Stimulated activated CD8-positive, alpha-beta memory T cell treated with anti-CD3 and anti-CD28 coated beads, Interleukin-12 subunit alpha, Interleukin-12 subunit beta, amount 100 ng/mL, for 24 hours (primary cell): Measurements from ENCODE around the gene C20orf173.
"Not testable (repeated sequence)": the region's sequence is repeated elsewhere in the genome, so short reads cannot be mapped to it uniquely, and the experiment has no call there.

ENCODE experiments used
- DNase-seq: peaks from one replicate; pipeline ENCODE4 v3.0.0-alpha.2; 2020; ENCODE audit errors: extremely low read depth

C20orf173 gene

DNA sequence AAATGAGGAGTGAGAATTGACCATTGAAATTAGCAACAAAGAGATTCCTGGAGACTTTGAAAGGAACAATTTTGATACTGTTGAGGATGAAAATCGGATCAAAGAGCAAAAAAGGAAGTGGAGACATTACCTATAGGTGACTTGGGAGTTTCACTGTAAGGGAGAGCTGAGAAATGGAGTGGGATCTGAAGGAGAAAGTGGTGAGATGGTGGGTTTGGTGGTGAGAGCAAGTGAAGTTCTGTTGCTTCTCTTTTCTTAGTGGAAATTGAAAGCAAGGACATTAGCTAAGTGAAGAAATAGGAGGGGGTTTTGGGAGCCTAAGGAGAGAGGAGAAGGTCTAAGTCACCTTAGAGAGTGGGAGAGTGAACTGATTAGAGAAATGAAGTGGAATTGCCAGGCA, 16.7 kb upstream of the C20orf173 start:
- no peak for DNase-seq

- DNase-seq = not testable (repeated sequence)
Measured at GRCh38 chr20:35544941-35545340, 15.5 kb upstream of the C20orf173 start.

GRCh38 chr20:35544436-35544835, 15.0 kb upstream of the C20orf173 start:
- DNase-seq = no peak

DNA sequence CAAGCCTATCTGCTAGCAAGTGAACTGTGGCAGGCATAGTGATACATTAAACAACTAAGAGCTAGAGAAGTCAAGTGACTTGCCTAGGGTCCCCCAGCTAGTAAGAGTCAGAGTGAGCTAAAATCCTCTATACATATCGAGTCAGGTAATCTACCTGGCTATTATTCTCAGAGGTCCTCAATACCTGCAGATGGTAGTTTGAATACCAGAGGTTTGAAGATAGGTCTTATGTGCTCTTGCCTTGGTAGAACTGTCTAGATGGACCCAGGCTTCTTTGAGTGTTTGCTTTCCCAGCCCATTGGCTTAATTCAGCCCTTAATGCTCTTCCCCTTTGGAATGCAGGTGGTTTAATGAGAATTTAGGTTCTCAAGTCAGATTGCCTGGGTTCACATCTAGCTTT, 13.5 kb upstream of the C20orf173 start:
- no peak for DNase-seq

- DNase-seq = peak; percentile 93
Measured at GRCh38 chr20:35541783-35542662, 12.6 kb upstream of the C20orf173 start, which contains the start of gene ERGIC3. Gene ERGIC3 (plus strand): TSS chr20:35542078. CDS start chr20:35542098, 20 bp downstream.

DNA sequence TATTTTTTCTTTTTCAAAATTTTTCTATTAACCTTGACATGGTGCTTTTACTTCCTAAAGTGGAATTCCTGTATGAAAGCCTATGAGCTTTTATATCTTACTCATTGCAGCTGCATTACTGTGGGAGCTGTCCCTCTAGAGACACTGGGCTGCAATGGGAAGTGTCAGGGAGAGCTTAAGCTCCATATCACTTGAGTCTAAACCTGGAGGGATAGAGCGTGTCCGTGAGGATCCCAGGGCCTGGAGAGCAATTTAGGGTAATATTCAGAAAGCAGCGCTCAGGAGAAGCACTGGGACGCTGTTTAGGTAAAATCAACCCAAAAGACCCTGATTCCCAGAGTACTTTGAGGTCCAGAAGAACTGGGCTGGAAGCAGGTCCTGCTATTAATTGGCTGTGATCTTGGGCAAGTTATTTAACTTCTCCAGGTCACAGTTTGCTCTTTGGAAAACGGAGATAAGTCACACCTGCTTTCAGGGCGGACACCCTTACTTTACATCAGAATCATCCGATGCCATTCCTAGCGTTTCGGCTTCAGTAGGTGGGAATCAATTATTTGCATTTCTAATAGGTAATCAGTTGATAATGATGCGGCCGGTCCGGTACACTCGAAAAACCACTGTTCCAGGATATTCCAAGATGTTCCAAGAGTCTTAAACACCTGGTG, 11.8 kb upstream of the C20orf173 start:
- DNase-seq = no peak

DNA sequence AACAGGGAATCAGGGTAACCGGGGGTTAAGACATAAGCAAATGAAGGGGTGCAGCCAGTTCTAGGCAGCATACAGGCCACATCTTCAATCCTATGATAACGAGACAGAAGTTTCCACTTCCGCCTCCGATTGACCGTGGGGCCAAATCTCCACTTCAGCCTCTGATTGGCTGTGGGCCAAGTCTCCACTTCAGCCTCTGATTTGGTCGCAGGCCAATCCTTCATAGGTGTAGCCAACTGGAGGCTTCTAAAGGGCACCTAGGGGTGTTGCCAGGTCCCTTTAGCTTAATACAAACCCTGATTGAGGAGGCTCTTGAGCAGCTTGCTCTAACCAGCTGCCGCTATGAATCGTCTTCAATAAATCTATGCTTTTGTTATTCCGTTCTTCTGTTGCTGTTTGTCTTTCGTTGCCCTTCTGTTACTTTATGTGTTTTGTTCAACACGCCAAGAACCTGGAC, 10.3 kb upstream of the C20orf173 start:
- DNase-seq = no peak

- DNase-seq = no peak
Measured at GRCh38 chr20:35527122-35527769, 2.2 kb downstream of the C20orf173 start.

GRCh38 chr20:35525639-35526038, 3.8 kb downstream of the C20orf173 start:
- DNase-seq = no peak

DNA sequence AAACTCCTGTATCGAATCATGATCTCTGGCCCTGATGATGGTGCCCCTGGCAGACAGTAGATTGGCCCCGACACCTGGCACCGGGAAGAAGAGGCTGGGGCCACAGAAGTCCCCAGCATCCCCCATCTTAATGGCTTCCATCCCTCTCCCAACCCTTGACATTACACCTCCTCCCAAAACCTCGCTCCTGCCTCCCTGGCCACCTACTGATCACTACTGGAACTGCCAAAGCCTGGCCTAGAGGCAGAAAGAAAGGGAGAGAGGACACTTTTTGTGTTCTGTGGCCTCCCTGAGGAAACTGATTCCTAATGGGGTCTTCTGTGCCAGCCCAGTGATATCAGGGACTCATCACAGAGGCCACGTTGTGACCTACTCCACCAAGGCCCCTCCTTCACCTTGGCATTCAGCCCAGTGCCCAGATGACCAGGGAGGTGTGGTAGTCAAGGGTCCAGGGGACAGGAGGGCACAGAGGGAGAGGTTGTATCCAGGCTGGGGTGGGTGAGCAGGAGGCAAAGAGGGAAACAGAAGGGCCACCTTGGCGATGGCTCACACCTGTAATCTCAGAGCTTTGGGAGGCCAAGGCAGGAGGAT, 6.1 kb downstream of the C20orf173 start:
- DNase-seq = no peak

GRCh38 chr20:35518955-35519354, 10.5 kb downstream of the C20orf173 start:
- DNase-seq = no peak

DNA sequence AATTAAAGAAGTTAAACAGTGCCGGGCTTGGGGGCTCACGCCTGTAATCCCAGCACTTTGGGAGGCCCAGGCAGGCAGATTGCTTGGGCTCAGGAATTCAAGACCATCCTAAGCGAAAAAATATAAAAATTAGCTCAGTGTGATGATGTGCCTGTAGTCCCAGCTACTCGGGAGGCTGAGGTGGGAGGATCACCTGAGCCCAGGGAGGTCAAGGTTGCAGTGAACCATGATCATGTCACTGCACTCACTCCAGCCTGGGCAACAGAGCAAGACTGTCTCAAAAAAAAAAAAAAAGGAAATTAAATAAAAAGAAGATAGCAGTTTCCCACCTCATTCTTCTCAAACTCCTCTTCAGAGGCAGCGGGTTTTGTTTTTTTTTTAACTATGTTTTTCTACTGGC, 11.7 kb downstream of the C20orf173 start:
- not testable (repeated sequence) for DNase-seq

DNA sequence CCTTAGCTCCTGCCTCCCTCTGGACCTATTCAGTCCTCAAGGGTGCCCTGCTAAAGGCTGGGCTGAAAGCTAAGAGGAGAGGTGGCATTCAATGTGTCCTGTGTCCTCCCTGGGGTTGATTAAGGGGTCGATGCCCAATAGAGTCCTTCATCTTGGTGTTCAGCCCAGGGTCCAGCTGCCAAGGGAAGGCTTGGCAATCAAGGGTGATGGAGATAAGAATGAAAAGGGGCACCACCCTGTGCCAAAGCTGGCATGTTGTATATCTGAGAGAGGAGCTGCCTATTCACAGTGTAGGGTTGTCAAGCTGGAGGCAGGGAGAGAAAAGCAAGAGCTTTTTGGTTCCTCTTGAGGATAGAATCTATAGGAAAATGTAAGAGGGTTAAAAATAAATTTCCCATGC, 12.3 kb downstream of the C20orf173 start:
- no peak for DNase-seq

- no peak for DNase-seq
Measured at GRCh38 chr20:35515949-35516645, 13.4 kb downstream of the C20orf173 start.

GRCh38 chr20:35515341-35515740, 14.1 kb downstream of the C20orf173 start:
- DNase-seq = no peak

- DNase-seq = no peak
Measured at GRCh38 chr20:35514371-35514932, 15.0 kb downstream of the C20orf173 start.

DNA sequence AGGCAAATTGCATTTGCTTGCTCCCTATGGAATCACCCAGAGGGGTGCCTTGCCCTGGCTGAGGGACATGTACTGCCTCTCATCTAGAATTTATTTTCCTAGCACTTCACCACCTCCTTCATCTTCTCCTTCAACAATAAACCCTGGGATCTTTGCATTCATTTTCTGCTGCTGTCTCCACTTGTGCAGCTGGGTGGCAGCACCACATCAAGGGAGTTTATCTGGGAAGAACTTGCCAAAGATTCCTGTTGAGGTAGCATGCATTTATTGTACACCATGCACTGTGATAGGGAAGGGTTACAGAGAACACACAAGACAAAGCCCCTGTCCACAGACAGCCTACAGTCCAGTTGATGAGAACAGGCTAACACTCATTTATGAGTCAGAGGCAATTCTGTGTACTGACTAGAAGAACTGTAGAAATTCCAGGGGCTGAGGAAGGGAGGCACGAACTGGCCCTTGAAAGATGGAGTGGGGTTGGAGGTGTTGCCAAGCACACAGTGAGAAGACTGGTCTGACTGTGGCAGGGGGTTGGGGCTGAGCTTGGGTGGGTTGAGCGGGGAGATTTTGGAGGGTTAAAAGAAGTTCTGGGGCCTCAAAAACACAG, 17.5 kb downstream of the C20orf173 start:
- no peak for DNase-seq

DNA sequence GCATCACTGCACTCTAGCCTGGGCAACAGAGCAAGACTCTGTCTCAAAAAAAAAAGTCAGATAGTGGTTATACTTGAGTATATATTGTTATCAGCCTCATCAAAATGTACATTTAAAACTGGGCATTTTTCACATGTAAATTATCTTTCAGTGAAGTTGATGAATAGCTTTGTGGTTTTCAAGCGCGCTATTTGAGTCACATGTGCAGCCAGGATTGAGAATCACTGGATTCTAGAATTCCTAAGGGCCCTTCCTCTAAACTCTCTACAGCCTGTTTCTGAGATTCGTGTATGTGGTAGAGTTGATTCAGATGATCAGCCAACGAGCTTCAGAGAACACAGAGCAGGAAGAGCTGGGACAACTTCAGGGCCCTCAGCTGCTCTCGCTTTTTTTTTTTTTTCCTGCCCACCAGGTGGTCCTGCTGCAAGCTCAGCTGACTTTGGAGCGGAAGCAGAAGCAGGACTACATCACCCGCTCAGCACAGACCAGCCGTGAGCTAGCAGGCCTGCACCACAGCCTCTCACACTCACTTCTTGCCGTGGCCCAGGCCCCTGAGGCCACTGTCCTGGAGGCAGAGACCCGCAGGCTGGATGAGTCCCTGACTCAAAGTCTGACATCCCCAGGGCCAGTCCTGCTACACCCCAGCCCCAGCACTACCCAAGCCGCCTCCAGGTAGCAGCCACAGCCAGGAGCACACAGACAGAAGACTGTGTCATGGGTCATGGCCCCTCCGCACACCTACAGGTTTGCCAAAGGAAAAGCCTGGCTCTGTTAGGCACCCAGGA, 18.3 kb downstream of the C20orf173 start:
- no peak for DNase-seq

- no peak for DNase-seq
Measured at GRCh38 chr20:35508493-35509218, 20.8 kb downstream of the C20orf173 start.
